Testis (tissue), 2 donors: ENCODE results near the gene SPINDOC.

Source experiments
- CTCF ChIP-seq, 3 experiments: fragments of 450-650 bp in 2 of 3; fragments of 200-600 bp in 1 of 3; sonication (generic) in 1 of 3; IDR thresholded peaks; one replicate each; pipeline ENCODE4 v1.5.1; 2016 to 2019; ENCODE audit warnings: antibody characterized with exemption in 3 of 3, mild to moderate bottlenecking in 2 of 3, moderate library complexity in 1 of 3
- POLR2A ChIP-seq: fragments of 450-650 bp; IDR thresholded peaks from one replicate; pipeline ENCODE4 v1.6.1; 2017; ENCODE audit warnings: antibody characterized with exemption, mild to moderate bottlenecking, moderate library complexity

- TF ChIP-seq CTCF (IDR thresholded peaks at IDR 0.05) (no peak), POLR2A (no peak)
These were observed 18.1 kb downstream of the SPINDOC start for GRCh38 chr11:63831326-63831725.
